HG03460 (cell line): ENCODE measurements around the gene DISC1.
"Not testable (repeated sequence)": the region's sequence is repeated elsewhere in the genome, so short reads cannot be mapped to it uniquely, and the experiment has no call there.

Experiments used
- ATAC-seq: cut with Tn5 transposase; IDR thresholded peaks from one replicate; pipeline ENCODE4 v1.9.1; 2021; ENCODE audit not compliant: unreplicated experiment

DISC1 gene

GRCh38 chr1:231666937-231667608 is 40.5 kb downstream of the DISC1 start:
- no peak for ATAC-seq

GRCh38 chr1:231667896-231668506 is 41.4 kb downstream of the DISC1 start:
- no peak for ATAC-seq

GRCh38 chr1:231668826-231669225 is 42.2 kb downstream of the DISC1 start:
- ATAC-seq = no peak

- ATAC-seq = not testable (repeated sequence)
These were observed 43.5 kb downstream of the DISC1 start for GRCh38 chr1:231669864-231670621.

- no peak for ATAC-seq
These were observed 44.2 kb downstream of the DISC1 start for GRCh38 chr1:231670755-231671154.

GRCh38 chr1:231674575-231674974 is 48.0 kb downstream of the DISC1 start:
- no peak for ATAC-seq

- ATAC-seq = no peak
These were observed 49.9 kb downstream of the DISC1 start for GRCh38 chr1:231676487-231676886.

- ATAC-seq = no peak
These were observed 50.9 kb downstream of the DISC1 start for GRCh38 chr1:231677442-231677841.

GRCh38 chr1:231678011-231678432 is 51.4 kb downstream of the DISC1 start:
- no peak for ATAC-seq

GRCh38 chr1:231679109-231679508 is 52.5 kb downstream of the DISC1 start:
- no peak for ATAC-seq

GRCh38 chr1:231681006-231681405 is 54.4 kb downstream of the DISC1 start:
- no peak for ATAC-seq

- no peak for ATAC-seq
These were observed 56.2 kb downstream of the DISC1 start for GRCh38 chr1:231682779-231683178.

- no peak for ATAC-seq
These were observed 57.0 kb downstream of the DISC1 start for GRCh38 chr1:231683439-231684165.

GRCh38 chr1:231684356-231685244 is 58.0 kb downstream of the DISC1 start:
- no peak for ATAC-seq

- no peak for ATAC-seq
These were observed 59.8 kb downstream of the DISC1 start for GRCh38 chr1:231686384-231686783.

- no peak for ATAC-seq
These were observed 62.4 kb downstream of the DISC1 start for GRCh38 chr1:231688989-231689388.

- ATAC-seq = no peak
These were observed 63.5 kb downstream of the DISC1 start for GRCh38 chr1:231690059-231690458.

- ATAC-seq = no peak
These were observed 65.1 kb downstream of the DISC1 start for GRCh38 chr1:231691618-231692259.

- no peak for ATAC-seq
These were observed 66.9 kb downstream of the DISC1 start for GRCh38 chr1:231693361-231694074.
